Mucosa of rectum (tissue), 2 donors: ENCODE measurements around the gene KRT80.

Source experiments
- H3K27ac ChIP-seq, 2 donors: one replicate each; pipeline ENCODE4 v1.7.0; 2013; ENCODE audit warnings: inconsistent platforms in 2 of 2, low read depth in 2 of 2, low read length in 2 of 2
- H3K27me3 ChIP-seq, 2 donors: one replicate each; pipeline ENCODE4 v1.7.0; 2013; ENCODE audit warnings: low read length in 2 of 2; ENCODE audit not compliant: control insufficient read depth in 2 of 2, insufficient read depth in 2 of 2
- H3K36me3 ChIP-seq, 2 donors: one replicate each; pipeline ENCODE4 v1.7.0; 2013; ENCODE audit warnings: low read length in 2 of 2; ENCODE audit not compliant: control insufficient read depth in 2 of 2, insufficient read depth in 2 of 2
- H3K4me1 ChIP-seq, 2 donors: one replicate each; pipeline ENCODE4 v1.7.0; 2013; ENCODE audit warnings: low read length in 2 of 2, mild to moderate bottlenecking in 1 of 2; ENCODE audit not compliant: control insufficient read depth in 2 of 2, insufficient read depth in 2 of 2
- H3K4me3 ChIP-seq, 2 donors: one replicate each; pipeline ENCODE4 v1.7.0; 2013; ENCODE audit warnings: low read length in 2 of 2
- H3K9ac ChIP-seq, 2 donors: one replicate each; pipeline ENCODE4 v1.7.0; 2013; ENCODE audit warnings: low read length in 2 of 2, low read depth in 1 of 2, mild to moderate bottlenecking in 1 of 2
- H3K9me3 ChIP-seq, 2 donors: one replicate each; pipeline ENCODE4 v1.7.0; 2013; ENCODE audit warnings: low read length in 2 of 2; ENCODE audit not compliant: control insufficient read depth in 2 of 2
- donor health status: healthy.
- donor health status: Normal muscosa, but diverticular disease.

The KRT80 gene

DNA sequence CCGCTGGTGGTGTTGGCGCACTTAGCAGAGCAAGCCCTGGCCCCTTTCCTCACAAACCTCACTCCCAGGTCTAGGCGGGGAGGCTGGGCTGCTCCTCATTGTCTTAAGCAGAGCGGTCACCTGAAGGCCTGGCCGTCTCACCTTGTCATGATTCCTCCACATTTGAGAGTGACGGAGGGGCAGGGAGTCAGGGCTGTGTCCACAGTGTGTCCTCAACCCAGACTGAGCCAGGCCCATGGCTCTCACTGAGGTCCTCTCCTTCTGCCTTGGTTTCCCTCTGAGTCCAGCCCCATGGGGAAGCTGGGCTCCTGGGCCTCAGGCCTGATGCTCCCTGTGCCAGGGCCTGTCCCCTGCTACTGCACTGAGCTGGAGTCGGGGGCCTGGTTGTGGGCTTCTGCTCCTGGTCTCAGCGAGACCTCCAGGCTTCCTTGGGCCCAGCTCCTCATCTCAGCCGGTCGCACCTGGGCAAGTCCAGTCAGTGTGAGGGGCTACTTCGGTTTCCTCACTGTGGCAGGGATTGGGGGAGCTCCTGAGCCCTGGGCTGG is 44.9 kb downstream of the KRT80 start:
- Histone ChIP-seq H3K36me3 (no peaks in the 10 kb centered on the region), H3K9ac (peak overlapping the region; percentile 79 to 80), H3K9me3 (no peaks in the 10 kb centered on the region), H3K4me1 (peaks cover 61 to 76% of the 10 kb centered on the region in 2 donors), H3K27ac (peak overlapping the region; percentile 98 to 100), H3K4me3 (peak overlapping the region; percentile 6 to 13), H3K27me3 (peaks cover 0 to 2% of the 10 kb centered on the region in 2 donors)

DNA sequence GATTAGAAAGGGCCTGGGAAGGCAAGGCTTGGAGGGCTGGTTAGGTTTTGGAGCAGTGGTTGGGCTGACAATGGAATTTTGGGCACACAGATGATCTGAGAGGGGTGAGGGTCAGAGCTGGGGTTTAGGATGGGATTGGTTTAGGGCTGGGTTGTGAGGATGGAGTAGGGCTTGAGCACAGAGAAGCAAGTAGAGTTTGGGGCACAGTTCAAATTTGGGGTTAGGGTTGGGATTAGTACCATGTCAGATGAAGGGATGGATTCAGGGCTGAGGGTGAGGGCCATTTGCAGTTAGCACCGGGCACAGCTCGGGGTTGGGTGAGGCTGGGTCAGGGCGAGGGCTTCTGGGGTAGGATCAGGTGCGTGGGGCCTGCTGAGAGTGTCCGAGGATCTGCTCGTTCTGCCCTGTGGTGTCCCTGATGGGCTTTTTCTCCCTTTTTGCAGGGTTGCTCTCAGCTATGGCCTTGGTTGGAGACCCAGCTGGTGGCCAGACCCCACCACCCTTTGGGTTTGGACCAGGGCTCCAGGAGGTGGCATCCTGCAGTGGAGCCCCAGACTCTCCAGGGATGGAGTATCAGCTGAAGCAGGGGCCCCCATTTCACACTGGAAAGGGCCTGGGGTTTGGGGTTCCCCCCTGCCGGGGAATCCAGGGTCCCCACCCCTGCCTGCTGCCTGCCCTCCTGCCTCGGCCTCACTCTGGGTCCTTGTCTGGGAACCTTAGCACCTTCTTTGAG is 45.6 kb downstream of the KRT80 start:
- H3K4me1 ChIP-seq: peaks cover 55 to 70% of the 10 kb centered on the region in 2 donors

DNA sequence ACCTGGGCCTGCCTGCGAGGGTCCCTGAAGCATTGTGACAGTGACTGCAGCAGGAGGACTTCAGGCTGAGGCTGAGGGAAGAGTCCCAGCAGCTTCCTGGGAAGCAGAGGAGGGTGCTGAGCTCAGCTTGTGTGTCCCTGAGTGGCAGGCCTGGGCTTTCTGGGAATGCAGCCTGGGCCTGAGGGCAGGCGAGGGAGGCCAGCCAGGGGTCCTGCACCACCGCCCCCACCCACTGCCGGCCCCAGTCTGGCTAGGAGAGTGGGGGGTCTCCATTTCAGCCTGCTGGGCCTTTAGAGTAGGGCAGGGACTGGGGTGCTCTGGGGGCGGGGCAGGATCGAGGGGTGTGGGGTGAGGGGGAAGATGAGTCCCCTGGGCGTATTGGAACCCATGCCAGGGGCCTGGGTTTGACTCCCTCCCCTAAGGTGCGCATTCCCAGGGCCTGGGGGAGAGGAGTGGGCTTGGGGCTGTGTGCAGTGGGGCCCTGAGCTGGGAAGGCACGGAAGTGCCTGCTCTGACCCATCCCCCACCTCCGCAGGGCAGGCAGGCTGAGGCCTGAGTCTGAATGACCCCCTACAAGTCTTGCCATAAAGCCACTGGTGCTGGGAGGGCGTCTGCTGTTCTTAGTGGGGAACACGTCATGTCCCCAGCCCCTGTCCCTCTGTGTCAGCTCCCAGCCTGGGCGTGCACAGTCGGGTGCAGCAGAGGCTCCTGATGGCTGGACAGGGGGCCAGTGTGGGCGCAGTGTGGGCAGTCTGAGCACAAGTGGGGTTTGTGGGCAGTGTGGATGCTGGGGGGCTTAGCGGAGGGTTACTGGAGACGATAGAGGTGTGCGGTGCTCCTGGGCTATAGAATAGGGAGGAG is 46.4 kb downstream of the KRT80 start:
- Histone ChIP-seq H3K4me3 (no peak overlapping the region), H3K9me3 (no peaks in the 10 kb centered on the region), H3K36me3 (no peaks in the 10 kb centered on the region), H3K27me3 (no peaks in the 10 kb centered on the region), H3K4me1 (peaks cover 53 to 66% of the 10 kb centered on the region in 2 donors), H3K9ac (peak overlapping the region in 1 of 2 donors; percentile 80), H3K27ac (peak overlapping the region in 1 of 2 donors; percentile 4)

More for the DNA sequence above, 45.6 kb downstream of the KRT80 start:
- H3K9me3 ChIP-seq: no peaks in the 10 kb centered on the region
- no peak overlapping the region for H3K4me3 ChIP-seq
- peak overlapping the region; percentile 98 to 100 for H3K27ac ChIP-seq
- no peaks in the 10 kb centered on the region for H3K36me3 ChIP-seq
- H3K9ac ChIP-seq: peak overlapping the region; percentile 79 to 80
- H3K27me3 ChIP-seq: no peaks in the 10 kb centered on the region

DNA sequence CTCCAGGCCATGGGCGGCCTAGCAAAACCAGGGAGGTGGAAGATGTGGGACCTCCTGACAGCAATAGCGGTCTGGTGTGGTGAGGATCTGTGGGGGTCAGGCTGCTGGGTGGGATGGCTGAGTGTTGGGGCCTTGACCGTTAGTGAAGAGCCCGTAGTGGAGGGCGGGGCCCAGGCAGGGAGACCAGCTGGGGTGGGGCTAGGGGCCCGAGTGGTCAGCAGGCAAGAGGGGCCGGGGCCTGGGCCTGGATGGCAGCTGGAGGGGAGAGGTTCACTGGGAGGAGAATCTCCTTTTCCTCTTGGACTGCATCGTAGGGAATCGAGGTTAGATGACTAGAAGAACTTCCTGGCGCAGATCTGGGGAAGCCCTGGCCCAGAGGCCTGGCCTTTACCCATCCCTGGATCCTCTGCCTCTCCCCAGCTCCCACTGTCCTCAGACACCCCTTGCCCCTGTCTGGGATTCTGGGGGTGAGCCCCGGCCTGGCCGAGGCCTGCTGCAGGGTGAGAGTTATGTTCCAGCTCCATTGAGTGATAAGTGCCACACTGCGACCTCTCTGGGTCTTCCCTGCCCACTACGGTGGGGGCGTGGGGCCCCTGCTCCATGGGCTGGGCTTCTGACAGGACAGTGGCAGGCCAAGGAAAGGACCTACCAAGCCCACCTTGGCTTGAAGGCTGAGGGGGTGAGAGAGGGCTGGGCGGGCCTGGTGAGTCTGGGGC is 47.1 kb downstream of the KRT80 start:
- Histone ChIP-seq H3K9ac (peak overlapping the region in 1 of 2 donors; percentile 75), H3K9me3 (no peaks in the 10 kb centered on the region), H3K4me3 (no peak overlapping the region), H3K27ac (peak overlapping the region; percentile 63 to 79), H3K36me3 (no peaks in the 10 kb centered on the region), H3K4me1 (peaks cover 47 to 58% of the 10 kb centered on the region in 2 donors), H3K27me3 (no peaks in the 10 kb centered on the region)

DNA sequence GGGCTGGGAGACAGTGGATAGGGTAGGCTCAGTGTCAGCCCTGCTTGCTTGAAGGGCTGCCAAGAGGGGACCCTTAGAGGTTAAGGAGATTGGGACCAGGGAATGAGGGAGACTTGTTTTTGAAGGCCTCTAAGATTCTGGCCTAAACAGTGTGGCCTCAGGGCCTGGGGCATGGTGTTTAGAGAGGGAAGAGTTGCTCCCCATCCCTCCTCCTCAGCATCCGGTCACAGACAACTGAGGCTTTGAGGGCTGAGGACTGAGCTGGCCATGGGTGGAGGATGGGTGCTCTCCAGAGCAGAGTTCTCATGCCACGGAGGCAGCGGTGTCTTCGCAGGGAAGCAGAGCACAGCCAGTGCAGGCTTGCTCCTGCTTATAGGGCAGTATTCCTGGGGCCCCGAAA is 49.4 kb downstream of the KRT80 start:
- Histone ChIP-seq H3K27me3 (no peaks in the 10 kb centered on the region), H3K27ac (no peak overlapping the region), H3K9me3 (no peaks in the 10 kb centered on the region), H3K4me3 (no peak overlapping the region), H3K36me3 (no peaks in the 10 kb centered on the region), H3K9ac (no peak overlapping the region), H3K4me1 (peaks cover 26 to 35% of the 10 kb centered on the region in 2 donors)

DNA sequence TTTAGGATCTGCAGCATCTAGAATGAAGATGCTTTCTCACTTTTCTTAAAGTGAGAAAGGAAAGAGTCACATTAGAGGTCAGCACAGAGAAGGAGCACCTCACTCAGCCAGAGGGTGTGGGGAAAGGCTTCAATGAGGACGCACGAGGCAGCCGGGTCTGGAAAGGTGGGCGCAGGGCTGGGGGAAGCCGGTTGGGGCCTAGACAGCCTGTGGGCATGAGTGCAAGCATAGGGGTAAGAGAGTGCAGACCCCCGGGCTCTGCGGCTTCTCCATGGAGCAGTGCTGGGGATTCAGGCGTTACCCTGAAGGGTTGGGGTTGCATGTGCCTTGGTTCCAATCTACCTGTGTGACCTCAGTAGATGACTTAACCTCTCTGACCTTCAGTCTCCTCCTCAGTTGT is 49.9 kb downstream of the KRT80 start:
- H3K9ac ChIP-seq: no peak overlapping the region
- H3K9me3 ChIP-seq: no peaks in the 10 kb centered on the region
- no peaks in the 10 kb centered on the region for H3K36me3 ChIP-seq
- no peaks in the 10 kb centered on the region for H3K27me3 ChIP-seq
- no peak overlapping the region for H3K4me3 ChIP-seq
- no peak overlapping the region for H3K27ac ChIP-seq
- H3K4me1 ChIP-seq: peaks cover 21 to 31% of the 10 kb centered on the region in 2 donors

DNA sequence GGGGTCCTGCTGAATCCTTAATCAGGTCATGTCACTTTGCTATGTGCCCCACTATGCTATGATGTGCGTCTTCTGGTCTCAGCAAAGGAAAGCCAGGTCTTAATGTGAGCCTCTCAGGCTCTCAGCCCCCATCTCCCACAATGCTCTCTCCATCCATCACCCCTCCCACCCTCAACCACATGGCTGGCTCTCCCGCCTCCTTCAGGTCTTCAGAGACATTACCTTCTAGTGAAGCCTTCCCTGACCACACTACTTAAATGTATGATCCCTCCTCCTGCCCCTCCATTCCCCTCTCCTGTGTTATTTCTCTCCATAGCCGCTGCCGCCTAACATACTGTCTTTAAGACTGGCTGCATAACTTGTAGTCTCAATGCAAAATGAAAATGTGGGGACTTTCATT is 50.5 kb downstream of the KRT80 start:
- Histone ChIP-seq H3K9ac (no peak overlapping the region), H3K36me3 (no peaks in the 10 kb centered on the region), H3K4me3 (no peak overlapping the region), H3K9me3 (no peaks in the 10 kb centered on the region), H3K4me1 (peaks cover 16 to 26% of the 10 kb centered on the region in 2 donors), H3K27ac (no peak overlapping the region), H3K27me3 (no peaks in the 10 kb centered on the region)

DNA sequence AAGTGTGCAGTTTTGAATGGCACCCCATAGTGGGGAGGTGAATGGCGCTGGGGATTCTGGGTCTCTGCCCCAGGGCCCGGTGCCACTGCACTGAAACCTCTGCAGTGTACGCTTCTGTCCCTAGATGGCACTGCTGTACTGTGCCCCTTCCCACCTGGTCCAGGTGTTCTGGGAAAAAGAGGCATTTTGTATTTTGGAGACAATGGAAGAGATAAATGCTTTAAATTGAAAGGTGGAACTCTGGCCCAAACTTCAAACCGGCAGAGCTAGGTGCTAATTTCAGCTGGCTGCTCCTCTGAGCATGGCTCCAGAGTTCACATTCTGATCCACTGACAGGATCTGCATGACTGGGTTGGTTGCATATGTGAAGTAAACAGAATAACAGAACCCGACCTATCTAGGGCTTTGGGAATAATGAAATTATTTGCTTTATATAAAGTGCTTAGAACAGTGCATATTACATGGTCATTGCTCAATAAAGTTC is 52.2 kb downstream of the KRT80 start:
- Histone ChIP-seq H3K9ac (no peak overlapping the region), H3K9me3 (no peaks in the 10 kb centered on the region), H3K4me3 (no peak overlapping the region), H3K36me3 (no peaks in the 10 kb centered on the region), H3K27me3 (no peaks in the 10 kb centered on the region), H3K27ac (no peak overlapping the region), H3K4me1 (peaks cover 8 to 11% of the 10 kb centered on the region in 2 donors)

DNA sequence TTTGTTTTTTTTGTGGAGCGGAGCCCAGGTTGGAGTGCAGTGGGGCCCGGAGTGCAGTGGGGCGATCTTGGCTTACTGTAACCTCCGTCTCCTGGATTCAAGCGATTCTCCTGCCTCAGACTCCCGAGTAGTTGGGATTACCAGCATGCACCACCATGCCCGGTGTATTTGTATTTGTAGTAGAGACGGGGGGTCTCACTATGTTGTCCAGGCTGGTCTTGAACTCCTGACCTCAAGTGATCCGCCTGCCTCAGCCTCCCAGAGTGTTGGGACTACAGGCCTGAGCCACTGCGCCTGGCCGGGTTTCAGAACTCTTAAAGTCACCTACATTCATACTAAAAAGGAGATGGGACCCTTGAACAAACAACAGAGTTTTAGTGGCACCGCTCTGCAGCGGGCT is 52.7 kb downstream of the KRT80 start:
- H3K4me3 ChIP-seq: no peak overlapping the region
- no peak overlapping the region for H3K27ac ChIP-seq
- H3K4me1 ChIP-seq: peaks cover 5 to 6% of the 10 kb centered on the region in 2 donors

More for the DNA sequence above, 52.7 kb downstream of the KRT80 start:
- Histone ChIP-seq H3K9me3 (no peaks in the 10 kb centered on the region), H3K27me3 (no peaks in the 10 kb centered on the region), H3K36me3 (no peaks in the 10 kb centered on the region), H3K9ac (no peak overlapping the region)
